NCI-H526 treated with DMSO at 0.1 percent for 48 hours (cell line): ENCODE data around the gene C1QTNF3.
"Not testable (repeated sequence)": the region's sequence is repeated elsewhere in the genome, so short reads cannot be mapped to it uniquely, and the experiment has no call there.

Experiments used
- DNase-seq: peaks from one replicate; lab custom pipeline; 2025; lab: John Stamatoyannopoulos, UW

The C1QTNF3 gene, protein sequence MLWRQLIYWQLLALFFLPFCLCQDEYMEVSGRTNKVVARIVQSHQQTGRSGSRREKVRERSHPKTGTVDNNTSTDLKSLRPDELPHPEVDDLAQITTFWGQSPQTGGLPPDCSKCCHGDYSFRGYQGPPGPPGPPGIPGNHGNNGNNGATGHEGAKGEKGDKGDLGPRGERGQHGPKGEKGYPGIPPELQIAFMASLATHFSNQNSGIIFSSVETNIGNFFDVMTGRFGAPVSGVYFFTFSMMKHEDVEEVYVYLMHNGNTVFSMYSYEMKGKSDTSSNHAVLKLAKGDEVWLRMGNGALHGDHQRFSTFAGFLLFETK

DNA sequence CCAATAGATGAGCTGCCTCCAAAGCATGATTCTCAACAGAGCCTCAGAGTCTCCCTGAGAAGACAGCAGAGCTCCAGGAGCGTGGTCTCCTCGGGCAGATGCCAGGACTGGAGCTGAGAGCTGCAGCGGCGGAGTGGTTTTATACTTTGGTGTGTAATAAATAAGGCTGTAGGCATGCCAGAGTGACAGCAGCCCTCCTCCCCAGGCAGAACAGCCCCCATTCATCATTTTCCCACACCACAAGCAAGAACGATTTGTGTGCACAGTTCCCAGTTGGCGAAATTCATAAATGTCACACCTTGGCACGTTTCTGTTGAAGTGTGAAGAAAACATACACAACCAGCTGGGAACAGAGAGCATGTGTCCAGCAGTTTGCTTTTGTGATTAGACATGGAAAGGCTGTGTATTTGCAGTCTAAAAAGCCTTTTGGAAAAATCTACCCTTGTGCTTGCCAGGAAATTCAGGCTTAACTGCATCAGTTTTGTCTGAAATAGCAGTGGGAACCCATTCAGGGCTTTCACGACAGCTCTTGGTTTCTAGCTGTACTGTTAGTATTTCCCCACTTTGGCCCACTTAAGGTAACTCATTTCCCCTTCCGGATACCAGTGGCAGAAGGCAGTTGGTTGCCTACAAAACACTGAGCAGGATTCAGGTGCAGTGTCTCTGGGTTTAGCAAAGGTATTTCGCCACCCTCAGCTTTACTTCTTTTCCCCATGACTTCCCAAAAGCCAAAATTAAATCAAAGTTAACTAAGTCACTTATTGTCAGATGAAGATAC lies at the start of gene C1QTNF3:
TSS of gene C1QTNF3 (minus strand) at position 115 of the 778 bp plus-strand sequence. CDS start at position 27, 88 bp downstream.
- DNase-seq: no peak

DNA sequence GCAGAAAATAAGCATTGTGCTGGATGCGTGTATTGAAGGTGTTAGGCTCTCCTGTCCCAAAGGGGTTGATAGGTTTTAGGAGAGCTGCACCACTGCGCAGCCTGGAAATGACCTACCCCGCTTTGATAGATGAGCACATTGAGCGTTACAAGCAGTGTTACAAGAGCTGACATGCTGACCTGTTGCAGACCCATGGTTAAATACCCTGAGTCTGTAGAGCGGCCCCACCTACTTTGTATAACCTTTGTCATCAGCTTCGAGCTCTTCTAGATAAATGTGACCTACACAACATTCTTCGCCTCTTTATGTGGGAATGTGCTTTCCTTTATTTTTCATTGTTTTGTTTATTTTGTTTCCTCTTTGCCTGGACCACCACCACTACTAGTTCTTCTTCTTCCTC lies 48.0 kb upstream of the C1QTNF3 start:
- DNase-seq: not testable (repeated sequence)

DNA sequence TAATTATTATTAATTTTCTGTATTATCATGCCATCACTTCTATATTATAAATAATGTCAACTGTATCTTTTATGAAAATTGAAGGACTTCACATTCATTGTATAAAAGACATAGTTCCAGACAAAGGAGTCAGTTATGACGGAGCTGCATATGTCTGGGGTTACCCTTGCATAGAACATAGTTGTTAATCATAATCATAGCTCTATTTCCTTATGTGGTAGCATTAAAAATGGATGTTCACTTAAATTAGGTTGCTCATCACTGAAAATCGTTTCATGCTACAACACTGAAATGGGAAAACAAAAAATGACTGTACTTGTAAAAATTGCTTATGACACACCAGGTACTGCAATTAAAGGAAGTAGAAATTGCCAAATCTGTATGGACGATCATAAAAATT lies 46.8 kb upstream of the C1QTNF3 start:
- DNase-seq: not testable (repeated sequence)

DNA sequence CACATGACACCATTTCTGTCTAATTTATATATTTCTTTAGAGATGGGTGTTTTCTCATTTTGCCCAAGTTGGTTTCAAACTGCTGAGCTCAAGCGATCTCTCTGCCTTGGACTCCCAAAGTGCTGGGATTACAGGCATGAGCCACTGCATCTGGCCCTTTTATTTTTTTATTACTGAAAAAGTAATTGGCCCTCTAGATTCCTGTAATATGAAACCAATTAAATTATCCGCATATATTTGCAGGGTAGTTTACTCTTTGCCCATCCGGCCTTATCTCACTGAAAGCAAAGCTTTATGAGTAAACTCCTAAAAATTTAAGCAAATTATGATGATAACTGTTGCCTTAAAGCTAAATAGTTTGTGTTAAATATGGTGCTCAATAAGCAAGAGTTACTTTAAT lies 44.7 kb upstream of the C1QTNF3 start:
- not testable (repeated sequence) for DNase-seq

DNA sequence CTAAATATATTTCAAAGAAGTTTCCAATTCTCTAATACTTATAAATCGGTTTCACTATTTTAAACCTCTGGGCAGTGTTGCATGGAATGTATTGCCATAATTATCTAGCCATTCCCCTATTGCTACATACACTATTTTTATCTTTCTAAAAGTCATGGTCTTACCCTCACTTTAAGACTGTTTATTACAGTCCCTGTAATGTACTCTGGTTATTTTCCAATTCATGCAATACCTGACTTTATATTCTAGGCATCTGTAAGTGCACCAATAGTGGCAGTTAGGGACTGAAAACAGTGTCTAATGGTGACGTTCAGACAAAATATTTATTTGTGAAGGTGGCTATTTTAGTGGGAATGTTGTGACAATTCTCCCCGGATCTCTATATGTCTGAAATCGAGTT lies 40.9 kb upstream of the C1QTNF3 start:
- DNase-seq: not testable (repeated sequence)

DNA sequence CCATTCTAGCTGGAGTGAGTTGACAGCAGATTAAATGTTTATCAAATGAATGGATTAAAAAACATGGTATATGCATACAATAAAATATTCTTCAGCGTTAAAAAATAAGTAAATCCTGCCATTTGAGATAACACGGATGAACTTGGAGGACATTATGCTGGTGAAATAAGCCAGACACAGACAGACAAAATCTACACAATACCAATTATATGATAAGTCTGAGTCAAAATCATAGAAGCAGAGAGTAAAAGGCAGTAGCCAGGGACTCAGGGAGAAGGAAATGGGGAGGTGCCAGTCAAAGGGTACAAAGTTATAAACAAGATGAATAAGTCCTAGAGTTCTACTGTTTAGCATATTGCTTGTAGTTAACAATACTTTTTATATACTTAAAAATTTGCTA lies 36.5 kb upstream of the C1QTNF3 start:
- DNase-seq: not testable (repeated sequence)

DNA sequence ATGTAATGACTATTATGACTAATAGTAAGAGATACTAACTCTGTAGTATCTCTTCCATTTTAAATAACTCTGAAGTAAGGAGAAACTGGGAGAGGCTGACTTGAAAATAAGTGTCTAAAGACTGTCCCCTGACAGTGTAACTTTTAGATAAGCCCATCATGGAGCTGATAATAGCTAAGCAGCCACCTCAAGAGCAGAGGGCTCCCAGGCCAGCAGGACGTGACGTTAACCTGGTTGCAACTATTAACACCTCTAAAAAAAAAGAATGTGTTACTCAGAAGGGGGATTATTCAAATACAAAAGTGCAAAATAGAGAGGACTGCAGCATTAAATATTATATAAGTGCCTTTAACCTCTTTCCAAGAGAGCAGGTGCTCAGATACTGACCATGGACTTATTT lies 34.6 kb upstream of the C1QTNF3 start:
- not testable (repeated sequence) for DNase-seq

DNA sequence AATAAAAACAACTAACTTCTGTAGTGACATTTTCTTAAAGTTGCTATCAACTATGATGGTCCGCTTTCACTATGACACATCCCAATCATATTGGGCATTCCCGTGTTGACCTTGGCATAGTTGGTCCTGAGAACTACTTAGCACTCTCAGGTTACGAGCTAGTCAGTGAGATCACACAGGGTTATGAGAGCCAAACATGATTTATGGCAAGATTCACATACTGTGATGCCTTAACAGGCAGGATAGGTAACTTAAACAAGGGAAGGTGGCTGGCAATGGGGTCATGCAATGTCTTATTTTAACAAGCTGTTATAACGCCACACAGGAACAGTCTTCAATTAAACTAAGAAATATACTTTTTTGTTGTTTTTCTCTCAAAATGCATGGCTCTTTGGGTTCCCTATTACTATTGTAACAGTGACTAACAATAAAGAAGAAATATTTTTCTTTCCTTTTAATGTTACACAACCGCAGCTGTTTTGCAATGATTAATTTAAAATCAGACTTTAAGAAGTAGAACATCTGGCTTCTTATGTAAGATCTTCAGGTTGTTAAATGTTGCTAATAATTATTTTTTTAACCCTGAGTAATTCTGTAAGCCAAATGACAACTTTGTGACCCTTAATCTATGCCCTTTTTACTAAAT lies 33.8 kb upstream of the C1QTNF3 start:
- not testable (repeated sequence) for DNase-seq

DNA sequence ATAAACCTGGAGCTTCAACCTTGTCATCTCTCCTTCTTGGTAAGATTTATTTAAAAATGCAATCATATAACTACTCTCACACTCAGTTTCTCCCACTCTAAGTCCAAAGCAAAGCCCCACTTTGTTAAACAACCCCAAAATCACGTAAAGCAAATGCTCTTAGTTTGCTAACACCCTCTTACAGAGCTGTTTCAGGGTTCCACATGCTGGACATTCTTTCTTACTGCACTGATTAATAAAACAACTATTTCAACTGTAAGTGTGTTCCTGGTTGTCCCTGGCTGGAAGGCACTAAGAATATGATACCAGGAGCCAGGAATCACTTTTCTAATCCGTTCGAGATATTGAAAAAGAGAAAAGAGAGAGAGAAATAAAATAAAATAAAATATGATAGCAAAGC lies 31.5 kb upstream of the C1QTNF3 start:
- not testable (repeated sequence) for DNase-seq

DNA sequence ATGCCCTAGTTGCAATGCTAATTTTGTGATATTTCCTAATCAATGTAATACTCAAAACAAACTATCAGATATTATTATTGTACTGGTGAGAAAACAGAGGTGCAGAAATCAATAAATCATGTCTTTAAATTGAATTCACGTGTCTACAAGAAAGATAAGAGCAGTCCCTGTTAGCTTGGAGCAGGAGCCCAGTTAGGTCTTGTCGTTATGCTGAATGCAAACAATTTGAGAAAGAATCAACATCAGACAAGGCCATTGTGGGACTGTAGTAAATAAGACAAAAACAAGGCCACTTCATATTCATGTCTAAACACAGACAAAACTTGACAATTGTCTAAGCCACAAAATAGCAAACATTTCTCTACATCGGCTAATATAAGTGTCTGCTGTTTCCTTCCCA lies 31.1 kb upstream of the C1QTNF3 start:
- DNase-seq: not testable (repeated sequence)

DNA sequence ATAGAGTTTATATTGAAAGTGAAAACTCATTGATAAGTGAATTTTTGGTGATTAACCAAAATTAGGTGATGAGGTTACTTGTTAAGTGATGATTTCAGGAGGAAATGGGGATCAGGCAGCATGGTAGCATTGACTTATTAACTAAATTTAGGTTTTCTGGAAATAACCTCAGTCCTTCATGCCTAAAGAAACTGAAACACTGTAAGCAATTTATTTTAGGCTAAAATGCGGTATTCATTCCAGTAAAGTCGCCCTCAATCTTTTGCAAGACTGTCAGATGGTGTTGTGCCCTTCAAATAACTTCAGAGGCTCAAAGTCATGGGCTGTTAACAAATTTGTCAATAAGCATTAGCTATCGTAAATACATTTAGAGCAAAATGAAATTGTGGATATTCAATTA lies 27.6 kb upstream of the C1QTNF3 start:
- DNase-seq: not testable (repeated sequence)

DNA sequence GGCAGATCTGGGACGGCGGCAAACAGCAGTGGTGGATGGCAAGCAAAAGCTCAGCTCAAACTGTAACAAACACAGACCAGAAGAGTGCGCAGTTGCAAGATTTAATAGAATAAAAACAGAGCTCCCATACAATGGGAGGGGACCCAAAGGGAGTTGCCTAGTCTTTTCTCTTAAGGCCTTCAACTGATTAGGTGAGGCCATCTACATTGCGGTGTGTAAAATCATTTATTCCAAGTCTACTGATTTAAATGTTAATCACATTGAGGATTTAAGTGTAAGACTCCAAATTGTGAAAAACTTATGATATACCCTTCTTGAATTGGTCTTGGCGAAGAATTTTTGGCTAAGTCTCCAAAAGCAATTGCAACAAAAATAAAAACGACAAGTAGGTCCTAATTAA lies 21.6 kb upstream of the C1QTNF3 start:
- DNase-seq: no peak

DNA sequence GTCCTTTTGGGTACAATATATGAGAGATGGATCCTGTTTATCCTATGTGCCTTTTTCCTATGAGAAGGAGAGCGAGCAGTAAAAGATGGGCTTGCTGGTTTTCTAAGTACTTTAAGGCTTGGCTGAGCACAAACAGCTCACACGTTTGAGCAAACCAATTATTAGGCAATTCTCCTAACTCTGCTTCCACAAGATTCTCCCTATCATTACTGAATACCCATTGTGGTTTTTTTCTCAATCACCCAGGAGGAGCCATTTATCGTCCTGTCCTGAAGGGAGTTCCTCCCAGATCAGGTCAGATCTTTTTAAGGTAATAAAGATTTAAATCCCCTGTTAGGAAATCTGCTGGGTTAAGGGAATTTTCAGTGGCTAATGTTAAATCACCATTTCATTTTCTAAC lies 19.4 kb upstream of the C1QTNF3 start:
- DNase-seq: no peak

DNA sequence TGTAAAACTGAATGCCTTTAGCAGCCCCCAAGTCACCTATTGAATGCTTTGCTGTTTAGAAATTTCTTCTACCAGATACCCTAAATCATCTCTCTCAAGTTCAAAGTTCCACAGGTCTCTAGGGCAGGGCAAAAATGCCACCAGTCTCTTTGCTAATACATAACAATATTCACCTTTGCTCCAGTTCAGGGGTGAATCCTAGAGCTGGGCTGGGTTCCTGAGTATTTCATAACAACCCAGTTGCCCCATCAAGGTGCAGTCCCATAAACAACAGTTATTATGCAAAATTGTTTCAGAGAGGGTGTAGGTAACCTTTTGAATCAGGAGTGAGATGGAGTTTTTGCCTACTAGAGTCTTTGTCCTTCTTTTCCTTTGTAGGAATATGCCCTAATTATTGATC lies 19.0 kb upstream of the C1QTNF3 start:
- DNase-seq: no peak

DNA sequence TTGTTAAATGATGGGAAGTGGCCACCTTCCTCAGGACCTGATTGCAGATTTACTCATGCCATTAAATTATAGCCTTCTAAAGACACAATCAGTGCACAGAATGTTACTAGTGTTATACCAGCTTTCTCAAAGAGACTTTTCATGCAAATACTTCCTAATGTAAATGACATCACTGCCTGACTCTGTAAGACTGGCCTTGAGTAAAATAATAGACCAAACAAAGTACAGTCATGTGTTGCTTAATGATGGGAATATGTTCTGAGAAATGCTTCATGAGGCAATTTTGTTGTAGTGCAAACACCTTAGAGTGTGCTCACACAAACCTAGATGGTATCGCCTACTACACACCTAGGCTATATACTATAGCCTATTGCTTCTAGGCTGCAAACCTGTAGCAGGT lies 17.0 kb upstream of the C1QTNF3 start:
- no peak for DNase-seq

DNA sequence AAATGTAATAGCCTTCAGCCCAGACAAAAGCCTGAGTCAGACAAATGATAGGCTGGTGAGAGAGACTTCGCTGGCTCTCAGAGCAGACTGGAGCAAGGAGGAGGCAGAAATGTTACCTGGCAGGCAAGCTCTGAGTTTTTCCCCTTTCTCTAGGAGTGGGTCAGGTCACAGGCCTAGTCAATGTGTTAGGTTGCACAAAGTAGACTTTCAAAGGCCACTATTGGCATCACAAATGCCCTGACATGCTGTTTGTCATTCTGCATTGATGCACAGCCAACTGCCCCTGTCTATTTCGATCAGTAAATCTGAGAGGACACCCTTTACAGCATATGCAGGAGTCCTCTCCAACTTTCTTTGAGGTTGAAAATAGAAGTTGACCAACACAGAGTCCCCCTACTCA lies 15.5 kb upstream of the C1QTNF3 start:
- no peak for DNase-seq

DNA sequence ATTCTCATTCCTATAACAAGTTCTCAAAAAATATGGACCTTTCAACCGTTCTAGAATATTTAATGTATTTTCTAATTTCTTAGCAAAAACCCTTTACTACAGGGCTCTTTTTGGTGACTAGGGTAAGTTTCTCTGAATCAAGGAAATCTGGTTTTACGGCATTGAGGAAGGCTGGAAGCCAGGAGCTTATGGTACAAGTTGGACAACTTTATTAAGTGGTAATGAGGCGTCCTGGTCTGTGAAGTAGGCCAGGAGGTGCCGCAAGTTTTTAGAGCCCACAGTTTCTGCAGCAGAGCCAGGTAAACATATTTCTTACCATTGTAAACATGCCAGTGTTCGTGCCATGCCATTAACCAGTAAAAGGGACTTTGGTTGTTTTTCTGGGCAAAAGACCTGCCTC lies 14.6 kb upstream of the C1QTNF3 start:
- DNase-seq: no peak

DNA sequence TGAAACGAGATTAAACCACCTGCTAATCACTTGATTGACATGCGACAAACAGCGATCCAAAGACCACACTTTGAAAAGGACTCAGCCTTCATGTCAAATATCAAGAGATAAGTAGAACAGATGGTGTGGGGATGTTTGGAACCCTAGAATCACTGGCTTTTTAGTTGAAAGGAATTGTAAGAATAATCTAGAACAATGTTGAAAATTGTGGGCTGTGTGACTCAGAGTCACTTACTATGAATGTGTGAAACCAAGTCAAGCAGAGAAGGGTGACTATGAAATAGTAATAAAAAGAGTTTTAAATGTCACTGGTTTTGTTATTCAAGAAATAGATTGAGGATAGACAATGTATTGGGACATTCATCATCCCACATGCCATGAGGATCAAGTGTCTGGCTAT lies 14.1 kb upstream of the C1QTNF3 start:
- DNase-seq: no peak

DNA sequence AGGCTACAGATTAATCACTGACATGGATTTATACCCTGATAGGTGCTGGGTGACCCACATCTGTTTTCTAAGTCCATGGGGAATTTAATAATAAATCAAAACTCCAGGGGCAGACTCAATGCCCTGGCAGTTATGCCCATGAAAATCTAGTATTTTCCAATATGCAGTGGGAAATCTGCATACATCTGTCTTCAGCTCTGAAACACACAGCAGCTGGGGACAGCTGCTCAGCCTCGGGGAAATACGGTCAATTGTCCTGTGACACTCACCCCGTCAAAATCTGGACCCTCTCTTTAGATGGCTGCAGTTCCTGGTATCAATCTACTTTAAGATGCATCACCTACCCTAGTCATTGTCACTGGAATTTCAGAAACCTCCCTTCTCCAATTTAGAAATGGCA lies 12.7 kb upstream of the C1QTNF3 start:
- no peak for DNase-seq

DNA sequence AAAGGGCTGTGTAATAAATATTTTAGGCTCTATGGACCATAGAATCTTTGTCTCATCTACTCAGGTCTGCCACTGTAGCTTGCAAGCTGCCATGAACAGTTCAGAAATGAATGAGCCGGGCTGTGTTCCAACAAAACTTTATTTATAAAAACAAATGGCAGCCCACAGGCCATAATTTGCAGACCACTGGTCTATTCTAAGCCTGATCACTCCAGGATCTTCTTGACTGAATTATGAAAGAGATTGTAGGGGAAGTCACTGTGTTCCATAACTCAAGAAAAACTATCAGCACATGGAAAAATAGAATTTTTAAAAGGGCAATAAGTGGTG lies 11.4 kb upstream of the C1QTNF3 start:
- no peak for DNase-seq

DNA sequence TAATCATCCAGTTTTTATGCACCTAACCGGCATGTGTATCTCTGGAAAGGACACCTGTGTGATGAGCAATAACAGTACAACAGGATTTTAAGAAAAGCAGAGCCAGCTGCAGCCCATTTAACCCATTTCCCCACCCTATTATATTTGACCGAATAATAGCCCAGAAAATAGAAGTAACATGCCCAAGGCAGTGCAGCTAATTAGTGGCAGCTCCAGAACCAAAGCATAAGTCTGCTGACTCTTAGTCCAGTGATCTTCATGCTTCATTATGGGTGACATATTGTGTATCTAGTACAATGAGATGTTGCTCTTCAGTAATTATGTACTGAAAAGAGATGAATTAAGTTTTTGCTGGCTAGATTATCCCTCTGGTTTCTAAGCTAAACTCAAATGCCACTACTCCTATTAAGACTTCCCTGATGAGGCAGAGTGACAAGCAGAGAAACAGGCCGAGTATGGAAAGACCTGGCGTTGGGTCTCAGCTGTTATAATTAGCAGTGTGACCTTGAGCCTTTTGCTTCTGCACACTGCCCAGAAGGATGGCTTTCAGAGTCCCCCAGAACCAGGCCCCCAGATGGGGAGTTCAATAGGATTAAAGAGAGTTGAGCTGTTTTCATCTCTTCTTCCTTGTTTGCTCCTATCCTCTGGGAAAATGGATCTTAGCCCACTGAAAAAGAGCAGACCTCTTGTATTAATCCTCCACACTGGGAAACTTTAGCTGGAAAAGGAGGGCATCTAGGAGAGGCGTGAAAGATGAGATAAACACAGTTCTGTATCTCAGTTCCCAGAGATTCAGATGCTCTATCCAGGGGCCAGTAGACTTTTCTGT lies 10.8 kb upstream of the C1QTNF3 start:
- no peak for DNase-seq

DNA sequence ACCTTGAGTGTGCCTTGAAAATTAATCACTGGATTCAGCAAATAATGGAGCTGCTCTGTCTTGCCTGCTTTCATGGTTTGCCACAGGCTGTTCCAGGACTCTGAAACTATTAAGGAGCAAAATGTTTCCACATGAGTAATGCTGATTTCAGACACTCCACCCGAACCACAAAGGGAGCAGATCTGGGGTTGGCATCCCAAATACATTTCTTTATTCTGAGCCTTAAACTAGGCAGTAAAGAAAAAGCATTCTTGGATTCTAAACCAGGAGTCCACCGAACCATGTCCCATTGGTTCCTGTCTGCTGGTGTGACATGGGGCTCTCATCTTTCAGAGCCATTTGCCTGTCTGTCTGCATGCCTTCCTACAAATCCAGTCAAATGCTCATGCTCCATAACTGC lies 10.1 kb upstream of the C1QTNF3 start:
- no peak for DNase-seq
